A673 (cell line): ENCODE results near the gene SFT2D1.

ENCODE experiments used
- CTCF ChIP-seq: fragments of 300-800, 200-600 bp; sonication (generic); conservative IDR thresholded peaks from 2 replicates; pipeline ENCODE4 v1.5.1; 2017; ENCODE audit warnings: low read depth, mild to moderate bottlenecking, antibody characterized with exemption, low read length, moderate library complexity, mixed read lengths
- EZH2 ChIP-seq: fragments of 200-600 bp; sonication (generic); IDR thresholded peaks from 2 replicates; pipeline ENCODE4 v1.6.1; 2017; ENCODE audit warnings: borderline replicate concordance, low read depth, mild to moderate bottlenecking, mixed read lengths, antibody characterized with exemption, low read length; ENCODE audit not compliant: poor library complexity, severe bottlenecking

- TF ChIP-seq EZH2 (no peak), CTCF (no peak)
Measured at GRCh38 chr6:166310634-166311033, 31.7 kb downstream of the SFT2D1 start.
